Astrocyte (in vitro differentiated cells and primary cell): ENCODE results near the gene NTN1. TPM values are rescaled to one million over a fixed set of nuclear protein-coding genes. Genes with fewer than 3 reads are reported as not detected.

ENCODE experiments used
- DNase-seq: peaks from one replicate; pipeline ENCODE4 v3.0.0-alpha.2; 2010; ENCODE audit warnings: low read depth
- FAIRE-seq: peaks from 2 replicates; lab custom pipeline; 2011; peaks lifted over from hg19 to GRCh38; lab: Jason Lieb, UNC
- H2AFZ ChIP-seq: 2 replicates; pipeline ENCODE4 v1.6.0; 2012; ENCODE audit warnings: low read depth, low read length, inconsistent platforms
- H3K27ac ChIP-seq: 2 replicates; pipeline ENCODE4 v1.5.1; 2011; ENCODE audit warnings: low read depth, low read length, inconsistent platforms
- H3K27me3 ChIP-seq: 2 replicates; pipeline ENCODE4 v1.6.0; 2011; ENCODE audit warnings: low read length, inconsistent platforms; ENCODE audit not compliant: insufficient read depth
- H3K36me3 ChIP-seq: 2 replicates; pipeline ENCODE4 v1.5.1; 2011; ENCODE audit warnings: low read length, inconsistent platforms; ENCODE audit not compliant: insufficient read depth
- H3K4me1 ChIP-seq: 2 replicates; pipeline ENCODE4 v1.5.1; 2011; ENCODE audit warnings: low read length, inconsistent platforms; ENCODE audit not compliant: insufficient read depth
- H3K4me2 ChIP-seq: 2 replicates; pipeline ENCODE4 v1.6.0; 2012; ENCODE audit warnings: low read length, inconsistent platforms
- H3K4me3 ChIP-seq: 2 replicates; pipeline ENCODE4 v1.5.1; 2011; ENCODE audit warnings: low read depth, mild to moderate bottlenecking, low read length, inconsistent platforms; ENCODE audit not compliant: insufficient read depth
- H3K79me2 ChIP-seq: 2 replicates; pipeline ENCODE4 v1.6.0; 2012; ENCODE audit warnings: mild to moderate bottlenecking, low read length, inconsistent platforms; ENCODE audit not compliant: insufficient read depth
- H3K9ac ChIP-seq: 2 replicates; pipeline ENCODE4 v1.6.0; 2012; ENCODE audit warnings: mild to moderate bottlenecking, low read length, inconsistent platforms
- H3K9me3 ChIP-seq: 2 replicates; pipeline ENCODE4 v1.5.1; 2012; ENCODE audit warnings: low read depth, mild to moderate bottlenecking, low read length, inconsistent platforms; ENCODE audit not compliant: insufficient read depth
- H4K20me1 ChIP-seq: 2 replicates; pipeline ENCODE4 v1.6.0; 2012; ENCODE audit warnings: low read length, inconsistent platforms; ENCODE audit not compliant: insufficient read depth
- H3K27ac Mint-ChIP-seq: one replicate; pipeline ENCODE4 v1.8.0; 2021; ENCODE audit warnings: mild to moderate bottlenecking, mixed read lengths; ENCODE audit not compliant: unreplicated experiment
- H3K27me3 Mint-ChIP-seq: one replicate; pipeline ENCODE4 v1.8.0; 2021; ENCODE audit warnings: low read depth, mixed read lengths; ENCODE audit not compliant: unreplicated experiment
- H3K36me3 Mint-ChIP-seq: one replicate; pipeline ENCODE4 v1.8.0; 2021; ENCODE audit warnings: low read depth, mixed read lengths; ENCODE audit not compliant: unreplicated experiment
- H3K4me1 Mint-ChIP-seq: one replicate; pipeline ENCODE4 v1.8.0; 2021; ENCODE audit warnings: low read depth, mixed read lengths; ENCODE audit not compliant: unreplicated experiment
- H3K4me3 Mint-ChIP-seq: one replicate; pipeline ENCODE4 v1.8.0; 2021; ENCODE audit warnings: mild to moderate bottlenecking, moderate library complexity, mixed read lengths; ENCODE audit not compliant: unreplicated experiment
- H3K9me3 Mint-ChIP-seq: one replicate; pipeline ENCODE4 v1.8.0; 2021; ENCODE audit warnings: mild to moderate bottlenecking, mixed read lengths; ENCODE audit not compliant: unreplicated experiment
- CTCF ChIP-seq: IDR thresholded peaks from 2 replicates; pipeline ENCODE4 v1.5.1; 2011; ENCODE audit warnings: low read depth, mild to moderate bottlenecking, inconsistent platforms, low read length, moderate library complexity; ENCODE audit not compliant: insufficient read depth
- EZH2 ChIP-seq: IDR thresholded peaks from 2 replicates; pipeline ENCODE4 v1.6.1; 2012; ENCODE audit warnings: mild to moderate bottlenecking, low read length, inconsistent platforms; ENCODE audit not compliant: insufficient read depth
- total RNA-seq: library from RNA; stranded (reverse); gene quantifications from 2 replicates; pipeline ENCODE4 v1.2.1, GENCODE V29; 2021

NTN1 gene
- total RNA-seq, 1 donor from 2014 or later: 9.8 TPM

GRCh38 chr17:9228408-9229159, 207.3 kb downstream of the NTN1 start:
- Mint-ChIP-seq H3K9me3 (no peaks in the 10 kb centered on the region), H3K27me3 (no peaks in the 10 kb centered on the region), H3K4me3 (no peak overlapping the region), H3K36me3 (no peaks in the 10 kb centered on the region), H3K4me1 (no peaks in the 10 kb centered on the region), H3K27ac (no peak overlapping the region)
- TF ChIP-seq EZH2: no peak
- no peak for TF ChIP-seq CTCF
- Histone ChIP-seq H3K27me3 (no peaks in the 10 kb centered on the region), H3K27ac (peak overlapping the region; percentile 55), H3K9ac (peak overlapping the region; percentile 68), H3K4me1 (peaks cover 17% of the 10 kb centered on the region), H3K4me2 (peak overlapping the region; percentile 62), H2AFZ (peak overlapping the region; percentile 31), H3K36me3 (no peaks in the 10 kb centered on the region), H3K79me2 (no peaks in the 10 kb centered on the region), H3K9me3 (no peaks in the 10 kb centered on the region), H4K20me1 (no peaks in the 10 kb centered on the region), H3K4me3 (no peak overlapping the region)
- peak; percentile 99 for DNase-seq
- peak; percentile 81 for FAIRE-seq

GRCh38 chr17:9229160-9229825, 208.0 kb downstream of the NTN1 start:
- peak overlapping the region; percentile 68 for H3K9ac ChIP-seq

More at GRCh38 chr17:9229160-9229825, 208.0 kb downstream of the NTN1 start:
- Mint-ChIP-seq H3K4me3 (no peak overlapping the region), H3K36me3 (no peaks in the 10 kb centered on the region), H3K27me3 (no peaks in the 10 kb centered on the region), H3K27ac (no peak overlapping the region), H3K4me1 (no peaks in the 10 kb centered on the region), H3K9me3 (no peaks in the 10 kb centered on the region)
- Histone ChIP-seq H4K20me1 (no peaks in the 10 kb centered on the region), H2AFZ (peak overlapping the region; percentile 31), H3K4me3 (no peak overlapping the region), H3K79me2 (no peaks in the 10 kb centered on the region), H3K4me2 (peak overlapping the region; percentile 62), H3K4me1 (peaks cover 17% of the 10 kb centered on the region), H3K9me3 (no peaks in the 10 kb centered on the region), H3K36me3 (no peaks in the 10 kb centered on the region), H3K27ac (peak overlapping the region; percentile 55), H3K27me3 (no peaks in the 10 kb centered on the region)
- TF ChIP-seq CTCF: no peak
- no peak for TF ChIP-seq EZH2
- DNase-seq: no peak
- no peak for FAIRE-seq
